Left lung (tissue), 10 donors: ENCODE results near the gene STK17B. TPM values are rescaled to one million over a fixed set of nuclear protein-coding genes. Genes with fewer than 3 reads are reported as not detected.

Source experiments
- ATAC-seq: fragments of 200-7000 bp; cut with Tn5 transposase; one replicate; pipeline ENCODE4 v1.9.1; 2020; ENCODE audit warnings: moderate library complexity
- DNase-seq, 4 donors: peaks; one replicate each; pipeline ENCODE4 v3.0.0-alpha.2; 2013 to 2020
- H3K27ac ChIP-seq, 2 donors: fragments of 200-600 bp; sonication (generic) in 1 of 2; one replicate each; pipeline versions ENCODE4 v1.5.0 to v1.8.0; 2020 to 2021
- H3K27me3 ChIP-seq, 2 donors: fragments of 200-600 bp; sonication (generic) in 1 of 2; one replicate each; pipeline versions ENCODE4 v1.5.0 to v1.8.0; 2020 to 2021
- H3K36me3 ChIP-seq, 2 donors: fragments of 200-600 bp; sonication (generic) in 1 of 2; one replicate each; pipeline versions ENCODE4 v1.5.0 to v1.8.0; 2020 to 2021
- H3K4me1 ChIP-seq, 2 donors: fragments of 200-600 bp; one replicate each; pipeline ENCODE4 v1.8.0; 2021
- H3K4me3 ChIP-seq, 2 donors: fragments of 200-600 bp; sonication (generic) in 1 of 2; one replicate each; pipeline versions ENCODE4 v1.5.0 to v1.8.0; 2020 to 2021; ENCODE audit warnings: mild to moderate bottlenecking in 1 of 2
- H3K9me3 ChIP-seq, 2 donors: fragments of 200-600 bp; sonication (generic) in 1 of 2; one replicate each; pipeline versions ENCODE4 v1.5.0 to v1.8.0; 2020 to 2021
- CTCF ChIP-seq, 2 donors: fragments of 200-600 bp; sonication (generic) in 1 of 2; IDR thresholded peaks; one replicate each; pipeline versions ENCODE4 v1.5.0 to v1.8.0; 2021; ENCODE audit warnings: antibody characterized with exemption in 2 of 2
- intact Hi-C, 2 donors: fragments of 100-400 bp; cut with DNase I; formaldehyde crosslinking; loops; one replicate each; pipeline versions ENCODE4 v1.11.2 to v1.14.2; 2022
- polyA plus RNA-seq, 6 donors: library from polyadenylated mRNA; unstranded; fragments of 120-200 nt; gene quantifications; one replicate each; pipeline ENCODE4 v1.2.1, GENCODE V29; 2013; ENCODE audit not compliant: insufficient read length in 6 of 6
- total RNA-seq, 2 donors: library from RNA; stranded (reverse); fragmentation: NEBNext Ultra II Directional; extraction: Animal tissue kit (Norgen Biotek cat#: 25700); gene quantifications; one replicate each; pipeline ENCODE4 v1.2.1, GENCODE V29; 2021
- donor health status: DM: no; HTN: yes; CAD: no.
- donor health status: DM: no; HTN: no; CAD: no.

STK17B gene
- total and polyA plus RNA-seq, 8 donors: 12.1 to 59.2 (median 15.4) TPM

- H3K27ac ChIP-seq: no peak overlapping the region
- peaks cover 0 to 68% of the 10 kb centered on the region in 2 donors for H3K9me3 ChIP-seq
- no peak overlapping the region for H3K4me3 ChIP-seq
- TF ChIP-seq CTCF (IDR thresholded peaks at IDR 0.05): no peak
- H3K4me1 ChIP-seq: no peaks in the 10 kb centered on the region
- ATAC-seq: no peak
- peaks cover 0 to 49% of the 10 kb centered on the region in 2 donors for H3K36me3 ChIP-seq
- intact Hi-C loops: no loop called here
- H3K27me3 ChIP-seq: no peaks in the 10 kb centered on the region
- DNase-seq: no peak
These were observed 39.1 kb downstream of the STK17B start for GRCh38 chr2:196131949-196132925.

GRCh38 chr2:196131384-196131937 is 39.9 kb downstream of the STK17B start:
- H3K27ac ChIP-seq: no peak overlapping the region
- peaks cover 0 to 68% of the 10 kb centered on the region in 2 donors for H3K9me3 ChIP-seq
- H3K27me3 ChIP-seq: no peaks in the 10 kb centered on the region
- H3K36me3 ChIP-seq: peaks cover 0 to 41% of the 10 kb centered on the region in 2 donors
- ATAC-seq (peak; percentile 75), DNase-seq (no peak)
- peak; percentile 28 to 65 for TF ChIP-seq CTCF (IDR thresholded peaks at IDR 0.05)
- intact Hi-C loops: no loop called here
- H3K4me1 ChIP-seq: no peaks in the 10 kb centered on the region
- H3K4me3 ChIP-seq: no peak overlapping the region

GRCh38 chr2:196130039-196130825 is 41.1 kb downstream of the STK17B start:
- Histone ChIP-seq H3K27me3 (no peaks in the 10 kb centered on the region), H3K4me1 (no peaks in the 10 kb centered on the region), H3K36me3 (peaks cover 0 to 29% of the 10 kb centered on the region in 2 donors), H3K27ac (no peak overlapping the region), H3K4me3 (no peak overlapping the region), H3K9me3 (peaks cover 0 to 66% of the 10 kb centered on the region in 2 donors)
- no peak for TF ChIP-seq CTCF (IDR thresholded peaks at IDR 0.05)
- ATAC-seq (no peak), DNase-seq (no peak)
- intact Hi-C loops: no loop called here

- DNase-seq (no peak), ATAC-seq (no peak)
- Histone ChIP-seq H3K36me3 (peaks cover 0 to 14% of the 10 kb centered on the region in 2 donors), H3K27me3 (no peaks in the 10 kb centered on the region), H3K9me3 (peaks cover 0 to 59% of the 10 kb centered on the region in 2 donors), H3K4me3 (no peak overlapping the region), H3K27ac (no peak overlapping the region), H3K4me1 (no peaks in the 10 kb centered on the region)
- intact Hi-C loops: no loop called here
- no peak for TF ChIP-seq CTCF (IDR thresholded peaks at IDR 0.05)
These were observed 42.6 kb downstream of the STK17B start for GRCh38 chr2:196128749-196129148.
